ENCODE measurements around the gene RNU11. TPM values are rescaled to one million over a fixed set of nuclear protein-coding genes. Genes with fewer than 3 reads are reported as not detected.

Gene RNU11
- total RNA-seq, 2 experiments from 2014 or later, result not detected

Other genes starting within 250 kb of the RNU11 start
- 10 to 100 TPM; 80.7 to 85.3 TPM for gene RCC1, start 142.6 kb upstream of the RNU11 start, total RNA-seq
- gene TRNAU1AP, start 95.5 kb upstream of the RNU11 start, total RNA-seq, result 10 to 100 TPM; 73.2 to 77.7 TPM
- not detected for gene RAB42, start 56.3 kb upstream of the RNU11 start, total RNA-seq
- gene TAF12, start 5.5 kb upstream of the RNU11 start, total RNA-seq, result 10 to 100 TPM; 35.7 to 39.3 TPM
- gene GMEB1, start 20.2 kb downstream of the RNU11 start, total RNA-seq, result 10 to 100 TPM; 35.5 to 36.4 TPM
- gene YTHDF2, start 88.3 kb downstream of the RNU11 start, total RNA-seq, result 10 to 100 TPM; 67.3 to 80.6 TPM
- not detected for gene OPRD1, start 163.6 kb downstream of the RNU11 start, total RNA-seq